ENCODE results near the gene NUP35. TPM values are rescaled to one million over a fixed set of nuclear protein-coding genes. Genes with fewer than 3 reads are reported as not detected.

The NUP35 gene
- total RNA-seq, 1 donor from 2014 or later = 25.1 TPM

DNA sequence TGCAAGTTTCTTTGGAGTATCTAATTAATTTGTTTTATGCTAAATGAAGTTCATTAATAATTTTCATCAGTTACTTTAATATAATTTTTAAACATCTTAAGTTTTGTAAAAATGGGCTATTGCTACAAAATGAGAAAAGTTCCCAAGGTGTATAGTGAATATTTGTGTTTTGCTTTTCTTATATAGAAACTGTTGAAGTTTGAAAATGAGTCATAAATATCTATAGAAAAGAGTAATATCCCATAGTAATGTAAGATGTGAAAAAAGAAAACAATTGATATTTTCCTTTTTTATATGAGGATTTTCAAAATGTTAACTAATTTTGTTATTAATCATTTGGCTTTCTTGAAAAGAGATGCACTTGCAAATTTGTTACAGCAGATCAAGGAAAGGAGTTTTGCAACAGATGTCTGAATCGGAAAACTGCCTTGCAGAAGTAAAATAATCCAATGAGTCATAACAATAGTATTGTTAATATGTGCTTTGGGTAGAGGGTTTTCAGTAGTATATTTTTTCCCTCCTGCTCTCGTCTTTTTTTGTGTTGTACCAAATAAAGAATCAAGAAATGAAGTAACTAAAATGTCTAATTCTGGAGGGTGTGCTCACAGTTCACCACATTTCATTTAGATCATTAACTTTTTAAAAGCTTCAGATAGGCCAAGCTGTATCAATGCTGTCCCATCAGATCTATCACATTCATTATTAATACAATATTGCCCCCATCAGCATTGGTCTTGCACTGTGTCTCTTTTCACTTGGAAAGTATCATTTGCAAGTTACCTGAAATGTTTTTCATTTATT, 30.2 kb upstream of the NUP35 start:
- ChIA-PET POLR2A (no interaction called here), CTCF (no interaction called here)
- ATAC-seq (ENCODE audit: low read depth) (no peak), DNase-seq (no peak)
- intact Hi-C loops (cut with micrococcal nuclease) = no loop called here
- H3K27ac Mint-ChIP-seq = no peak overlapping the region
- no peaks in the 10 kb centered on the region for H3K9me3 Mint-ChIP-seq
- H3K36me3 Mint-ChIP-seq (ENCODE audit: low read depth) = no peaks in the 10 kb centered on the region
- peaks cover 3% of the 10 kb centered on the region for H3K4me1 Mint-ChIP-seq
- no peaks in the 10 kb centered on the region for H3K27me3 Mint-ChIP-seq
- H3K4me3 Mint-ChIP-seq = no peak overlapping the region
- no peak for TF ChIP-seq CTCF (IDR thresholded peaks at IDR 0.05)

- H3K36me3 Mint-ChIP-seq (ENCODE audit: low read depth) = no peaks in the 10 kb centered on the region
- no peaks in the 10 kb centered on the region for H3K9me3 Mint-ChIP-seq
- H3K4me1 Mint-ChIP-seq = no peaks in the 10 kb centered on the region
- DNase-seq (no peak), ATAC-seq (ENCODE audit: low read depth) (no peak)
- no peak for TF ChIP-seq CTCF (IDR thresholded peaks at IDR 0.05)
- no peak overlapping the region for H3K27ac Mint-ChIP-seq
- H3K4me3 Mint-ChIP-seq = no peak overlapping the region
- intact Hi-C loops (cut with micrococcal nuclease) = no loop called here
- peaks cover 13% of the 10 kb centered on the region for H3K27me3 Mint-ChIP-seq
- POLR2A ChIA-PET = no interaction called here
- CTCF ChIA-PET = no interaction called here
Measured at GRCh38 chr2:183105402-183106134, 18.7 kb upstream of the NUP35 start.

- H3K36me3 Mint-ChIP-seq (ENCODE audit: low read depth) = no peaks in the 10 kb centered on the region
- no peak overlapping the region for H3K4me3 Mint-ChIP-seq
- TF ChIP-seq CTCF (IDR thresholded peaks at IDR 0.05) = no peak
- POLR2A ChIA-PET = no interaction called here
- peaks cover 11% of the 10 kb centered on the region for H3K27me3 Mint-ChIP-seq
- H3K9me3 Mint-ChIP-seq = no peaks in the 10 kb centered on the region
- no peak overlapping the region for H3K27ac Mint-ChIP-seq
- CTCF ChIA-PET = no interaction called here
- DNase-seq (no peak), ATAC-seq (ENCODE audit: low read depth) (no peak)
- intact Hi-C loops (cut with micrococcal nuclease) = no loop called here
- no peaks in the 10 kb centered on the region for H3K4me1 Mint-ChIP-seq
Measured at GRCh38 chr2:183112577-183112976, 11.7 kb upstream of the NUP35 start.

DNA sequence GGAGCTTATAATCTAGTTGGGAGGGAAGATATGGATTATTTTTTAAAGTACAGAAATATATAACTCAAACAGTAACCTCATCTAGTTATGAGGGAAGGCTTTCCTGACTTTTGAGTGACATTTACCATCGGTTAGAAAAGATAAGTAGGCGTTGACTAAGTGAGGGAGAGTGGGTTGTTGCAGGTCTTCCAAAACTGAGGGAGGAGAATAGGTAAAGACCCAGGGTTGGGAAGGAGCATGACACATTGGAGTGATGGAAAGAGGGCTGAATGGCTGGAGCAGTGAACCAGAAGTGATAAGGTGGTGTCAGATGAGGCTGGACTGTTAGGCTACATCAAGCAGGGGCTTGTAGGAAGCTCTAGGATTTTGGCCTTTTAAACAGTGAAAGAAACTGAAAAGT, 10.6 kb upstream of the NUP35 start:
- intact Hi-C loops (cut with micrococcal nuclease) = no loop called here
- no peak for TF ChIP-seq CTCF (IDR thresholded peaks at IDR 0.05)
- ChIA-PET CTCF (no interaction called here), POLR2A (no interaction called here)
- ATAC-seq (ENCODE audit: low read depth) (no peak), DNase-seq (no peak)
- Mint-ChIP-seq H3K9me3 (no peaks in the 10 kb centered on the region), H3K27me3 (peaks cover 18% of the 10 kb centered on the region), H3K4me3 (no peak overlapping the region), H3K4me1 (no peaks in the 10 kb centered on the region), H3K36me3 (ENCODE audit: low read depth) (no peaks in the 10 kb centered on the region), H3K27ac (no peak overlapping the region)

- no peak for ATAC-seq (ENCODE audit: low read depth)
- Mint-ChIP-seq H3K27ac (no peak overlapping the region), H3K4me3 (no peak overlapping the region), H3K9me3 (no peaks in the 10 kb centered on the region), H3K27me3 (peaks cover 26% of the 10 kb centered on the region), H3K36me3 (ENCODE audit: low read depth) (no peaks in the 10 kb centered on the region), H3K4me1 (no peaks in the 10 kb centered on the region)
- ChIA-PET POLR2A (no interaction called here), CTCF (no interaction called here)
- no peak for DNase-seq
- TF ChIP-seq CTCF (IDR thresholded peaks at IDR 0.05) = no peak
- intact Hi-C loops (cut with micrococcal nuclease) = no loop called here
Measured at GRCh38 chr2:183117226-183117625, 7.0 kb upstream of the NUP35 start.
